ENCODE data around the gene ARSG. TPM values are rescaled to one million over a fixed set of nuclear protein-coding genes. Genes with fewer than 3 reads are reported as not detected.

ARSG gene
- total and polyA plus RNA-seq, 2 donors (not counting 3 experiments of a cell fraction or from before 2014, with no cell fraction given): 3.9 to 7.0 TPM

DNA sequence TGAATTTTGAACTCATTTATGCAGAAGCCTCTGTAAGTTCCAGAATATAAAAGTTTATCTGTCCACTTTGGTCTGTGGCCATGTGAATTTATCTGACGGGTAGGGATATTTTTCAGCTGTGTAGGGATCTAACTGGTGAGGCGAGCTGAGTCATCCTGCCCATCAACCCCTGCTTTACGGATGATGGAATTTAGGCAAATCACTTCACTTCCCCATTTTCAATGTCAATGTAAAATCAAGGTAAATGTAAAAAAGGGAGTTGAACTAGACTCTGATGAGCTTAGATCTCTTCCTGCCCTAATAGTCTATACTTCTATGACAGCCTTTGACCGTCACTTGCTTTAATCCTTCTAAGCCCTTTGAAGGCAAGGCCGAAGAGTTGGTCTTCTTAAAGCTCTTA lies 2.9 kb upstream of the ARSG start:
- no peaks in the 10 kb centered on the region for H3K9me1 ChIP-seq (replicated peaks; ENCODE audit: control insufficient read depth, extremely low read depth, insufficient read depth, low read length)
- dilution Hi-C loops (cut with MboI; ENCODE audit: extremely low pct_ligation_motif_present, low sequenced_read_pairs): no loop called here
- TF ChIP-seq, protein P1, sequence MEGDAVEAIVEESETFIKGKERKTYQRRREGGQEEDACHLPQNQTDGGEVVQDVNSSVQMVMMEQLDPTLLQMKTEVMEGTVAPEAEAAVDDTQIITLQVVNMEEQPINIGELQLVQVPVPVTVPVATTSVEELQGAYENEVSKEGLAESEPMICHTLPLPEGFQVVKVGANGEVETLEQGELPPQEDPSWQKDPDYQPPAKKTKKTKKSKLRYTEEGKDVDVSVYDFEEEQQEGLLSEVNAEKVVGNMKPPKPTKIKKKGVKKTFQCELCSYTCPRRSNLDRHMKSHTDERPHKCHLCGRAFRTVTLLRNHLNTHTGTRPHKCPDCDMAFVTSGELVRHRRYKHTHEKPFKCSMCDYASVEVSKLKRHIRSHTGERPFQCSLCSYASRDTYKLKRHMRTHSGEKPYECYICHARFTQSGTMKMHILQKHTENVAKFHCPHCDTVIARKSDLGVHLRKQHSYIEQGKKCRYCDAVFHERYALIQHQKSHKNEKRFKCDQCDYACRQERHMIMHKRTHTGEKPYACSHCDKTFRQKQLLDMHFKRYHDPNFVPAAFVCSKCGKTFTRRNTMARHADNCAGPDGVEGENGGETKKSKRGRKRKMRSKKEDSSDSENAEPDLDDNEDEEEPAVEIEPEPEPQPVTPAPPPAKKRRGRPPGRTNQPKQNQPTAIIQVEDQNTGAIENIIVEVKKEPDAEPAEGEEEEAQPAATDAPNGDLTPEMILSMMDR (IDR thresholded peaks at IDR 0.05; ENCODE audit: extremely low read depth in 1 of 2, insufficient read depth in 1 of 2, low read depth in 1 of 2, low read length in 2 of 2): no peak
- TF ChIP-seq FOS (IDR thresholded peaks at IDR 0.05; ENCODE audit: borderline replicate concordance, insufficient read depth, low read length) (no peak), JUN (IDR thresholded peaks at IDR 0.05; ENCODE audit: borderline replicate concordance, insufficient read depth, insufficient read length, low read depth) (no peak)
- no TSS peak for BruUV-seq (replicated peaks)
- H3K4me3 ChIP-seq (replicated peaks in 1 of 3; ENCODE audit: insufficient read depth in 1 of 3, low read depth in 1 of 3, low read length in 3 of 3): no peak overlapping the region
- POLR2A ChIA-PET: no interaction called here
- FAIRE-seq: no peak
- CTCF ChIA-PET: interaction anchor here (1.3 to 8.5 kb wide), 2 partner anchors 24 to 110 kb away, joined by 3 to 104 read pairs; no protein-coding TSS in a partner anchor
- no peaks in the 10 kb centered on the region for H3K36me3 ChIP-seq (ENCODE audit: control insufficient read depth in 2 of 2, extremely low read depth in 1 of 2, insufficient read depth in 2 of 2, low read length in 2 of 2)
- intact Hi-C loops (cut with micrococcal nuclease): no loop called here
- no peak for DNase-seq (ENCODE audit: low read depth, low spot score)
- no peak overlapping the region for H3K27ac ChIP-seq (ENCODE audit: insufficient read depth, low read depth, low read length)
- no peaks in the 10 kb centered on the region for H3K79me2 ChIP-seq (ENCODE audit: control insufficient read depth, insufficient read depth, low read length)
- no peaks in the 10 kb centered on the region for H3K27me3 ChIP-seq (ENCODE audit: control insufficient read depth in 2 of 2, insufficient read depth in 2 of 2, low read length in 2 of 2)
- no peak overlapping the region for H3K4me2 ChIP-seq (ENCODE audit: insufficient read depth, low read length)
- H3K9ac ChIP-seq (replicated peaks; ENCODE audit: extremely low read depth, insufficient read depth, low read length): no peak overlapping the region
- H2AFZ ChIP-seq (ENCODE audit: low read depth, low read length): no peak overlapping the region
- no peaks in the 10 kb centered on the region for H3K9me3 ChIP-seq (replicated peaks; ENCODE audit: control insufficient read depth, insufficient read depth, low read length)
- peaks cover 15% of the 10 kb centered on the region for H3K4me1 ChIP-seq (ENCODE audit: control insufficient read depth, extremely low read depth, insufficient read depth, low read length)
- no peaks in the 10 kb centered on the region for H4K20me1 ChIP-seq (replicated peaks; ENCODE audit: control insufficient read depth, extremely low read depth, insufficient read depth, low read length)

DNA sequence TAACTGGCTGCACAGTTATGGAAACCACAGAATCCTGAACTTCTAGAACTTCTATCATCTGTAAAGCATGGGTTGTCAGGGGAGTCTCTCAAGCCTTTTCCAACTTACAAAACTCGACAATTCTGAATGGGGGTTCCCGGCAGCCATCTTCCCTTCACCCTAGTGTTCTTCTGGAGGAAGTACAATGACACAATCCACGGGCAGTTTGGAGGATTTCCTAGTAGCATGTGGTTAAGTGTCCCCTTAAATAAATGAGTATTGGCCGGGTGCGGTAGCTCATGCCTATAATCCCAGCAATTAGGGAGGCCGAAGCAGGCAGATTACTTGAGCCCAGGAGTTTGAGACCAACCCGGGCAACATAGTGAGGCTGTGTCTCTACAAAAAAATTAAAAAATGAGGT lies 2.5 kb upstream of the ARSG start:
- H3K79me2 ChIP-seq (ENCODE audit: control insufficient read depth, insufficient read depth, low read length): no peaks in the 10 kb centered on the region
- intact Hi-C loops (cut with micrococcal nuclease) (no loop called here), dilution Hi-C loops (cut with MboI; ENCODE audit: extremely low pct_ligation_motif_present, low sequenced_read_pairs) (no loop called here)
- no peak overlapping the region for H3K27ac ChIP-seq (ENCODE audit: insufficient read depth, low read depth, low read length)
- H3K4me1 ChIP-seq (ENCODE audit: control insufficient read depth, extremely low read depth, insufficient read depth, low read length): peaks cover 15% of the 10 kb centered on the region
- no peak overlapping the region for H3K4me3 ChIP-seq (replicated peaks in 1 of 3; ENCODE audit: insufficient read depth in 1 of 3, low read depth in 1 of 3, low read length in 3 of 3)
- H3K36me3 ChIP-seq (ENCODE audit: control insufficient read depth in 2 of 2, extremely low read depth in 1 of 2, insufficient read depth in 2 of 2, low read length in 2 of 2): no peaks in the 10 kb centered on the region
- no peaks in the 10 kb centered on the region for H3K9me1 ChIP-seq (replicated peaks; ENCODE audit: control insufficient read depth, extremely low read depth, insufficient read depth, low read length)
- no peaks in the 10 kb centered on the region for H3K27me3 ChIP-seq (ENCODE audit: control insufficient read depth in 2 of 2, insufficient read depth in 2 of 2, low read length in 2 of 2)
- FAIRE-seq (no peak), DNase-seq (ENCODE audit: low read depth, low spot score) (no peak)
- no peaks in the 10 kb centered on the region for H3K9me3 ChIP-seq (replicated peaks; ENCODE audit: control insufficient read depth, insufficient read depth, low read length)
- TF ChIP-seq, protein P2, sequence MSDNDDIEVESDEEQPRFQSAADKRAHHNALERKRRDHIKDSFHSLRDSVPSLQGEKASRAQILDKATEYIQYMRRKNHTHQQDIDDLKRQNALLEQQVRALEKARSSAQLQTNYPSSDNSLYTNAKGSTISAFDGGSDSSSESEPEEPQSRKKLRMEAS (IDR thresholded peaks at IDR 0.05; ENCODE audit: insufficient read depth, insufficient read length): no peak
- TF ChIP-seq GATA2 (IDR thresholded peaks at IDR 0.05; ENCODE audit: insufficient read depth, insufficient read length, low read depth, low read length) (no peak), JUN (IDR thresholded peaks at IDR 0.05; ENCODE audit: borderline replicate concordance, insufficient read depth, insufficient read length, low read depth) (no peak), EZH2 (IDR thresholded peaks at IDR 0.05; ENCODE audit: borderline replicate concordance, low read depth, low read length, severe bottlenecking) (no peak), POLR2AphosphoS5 (IDR thresholded peaks at IDR 0.05; ENCODE audit: insufficient read depth, low read depth, low read length) (no peak), MYC (IDR thresholded peaks at IDR 0.05; ENCODE audit: low read depth, low read length) (no peak), FOS (IDR thresholded peaks at IDR 0.05; ENCODE audit: borderline replicate concordance, insufficient read depth, low read length) (no peak), POLR2A (IDR thresholded peaks at IDR 0.05; ENCODE audit: low read depth, low read length) (no peak)
- TF ChIP-seq, protein P1 (IDR thresholded peaks at IDR 0.05; ENCODE audit: extremely low read depth in 1 of 2, insufficient read depth in 1 of 2, low read depth in 1 of 2, low read length in 2 of 2): no peak
- H2AFZ ChIP-seq (ENCODE audit: low read depth, low read length): no peak overlapping the region
- no peaks in the 10 kb centered on the region for H4K20me1 ChIP-seq (replicated peaks; ENCODE audit: control insufficient read depth, extremely low read depth, insufficient read depth, low read length)
- BruUV-seq (replicated peaks): no TSS peak
- ChIA-PET CTCF (interaction anchor here (1.6 to 8.5 kb wide), 2 partner anchors 25 to 110 kb away, joined by 5 to 104 read pairs; no protein-coding TSS in a partner anchor), POLR2A (no interaction called here)
- H3K9ac ChIP-seq (replicated peaks; ENCODE audit: extremely low read depth, insufficient read depth, low read length): no peak overlapping the region
- no peak overlapping the region for H3K4me2 ChIP-seq (ENCODE audit: insufficient read depth, low read length)
